B cell (primary cell): ENCODE results near the gene ATCAY. TPM values are rescaled to one million over a fixed set of nuclear protein-coding genes. Genes with fewer than 3 reads are reported as not detected.

Experiments used
- ATAC-seq: fragments of 200-7000 bp; cut with Tn5 transposase; one replicate; pipeline ENCODE4 v1.10.0; 2021; ENCODE audit warnings: low read depth, mild to moderate bottlenecking, moderate number of reproducible peaks, moderate library complexity
- CTCF ChIA-PET: fragments of 350-600 bp; sonication (Branson Sonifier 250); formaldehyde crosslinking; loops from one replicate; lab custom pipeline; 2021; ENCODE audit warnings: antibody characterized with exemption, inconsistent platforms; lab: Charles Lee
- POLR2A ChIA-PET: fragments of 350-600 bp; sonication (Branson Sonifier 250); formaldehyde crosslinking; loops from one replicate; lab custom pipeline; 2021; ENCODE audit warnings: antibody characterized with exemption; lab: Charles Lee
- DNase-seq: peaks from one replicate; pipeline ENCODE4 v3.0.0; 2013
- H2AFZ ChIP-seq: 2 replicates; pipeline ENCODE4 v1.6.1; 2012; ENCODE audit warnings: mild to moderate bottlenecking, low read depth, low read length; ENCODE audit not compliant: insufficient read depth, poor library complexity, severe bottlenecking
- H3K27ac ChIP-seq, 2 donors: 1 replicate in 1 of 2; 2 replicates in 1 of 2; pipeline ENCODE4 v1.5.1; 2012 to 2013; ENCODE audit warnings: low read length in 2 of 2, mild to moderate bottlenecking in 2 of 2, moderate library complexity in 1 of 2
- H3K27me3 ChIP-seq, 4 experiments: fragments of 200-600 bp in 1 of 4; sonication (generic) in 1 of 4; replicated peaks in 1 of 4; 1 replicate in 2 of 4; 2 replicates in 2 of 4; pipeline versions ENCODE4 v1.6.1 to v1.7.0; 2013 to 2016; ENCODE audit warnings: low read length in 3 of 4, mild to moderate bottlenecking in 2 of 4, mixed read lengths in 1 of 4, moderate library complexity in 1 of 4; ENCODE audit not compliant: insufficient read depth in 4 of 4, control insufficient read depth in 3 of 4; ENCODE audit errors: control extremely low read depth in 1 of 4
- H3K36me3 ChIP-seq, 2 experiments: replicated peaks in 1 of 2; 1 replicate in 1 of 2; 2 replicates in 1 of 2; pipeline versions ENCODE4 v1.6.1 to v1.7.1; 2013; ENCODE audit warnings: low read length in 1 of 2; ENCODE audit not compliant: insufficient read depth in 2 of 2, control insufficient read depth in 1 of 2; ENCODE audit errors: control extremely low read depth in 1 of 2, extremely low read depth in 1 of 2
- H3K4me1 ChIP-seq, 2 donors: fragments of 200-600 bp in 1 of 2; sonication (generic) in 1 of 2; 1 replicate in 1 of 2; 2 replicates in 1 of 2; pipeline versions ENCODE4 v1.5.1 to v1.6.1; 2013 to 2017; ENCODE audit warnings: low read length in 2 of 2; ENCODE audit not compliant: control insufficient read depth in 2 of 2, insufficient read depth in 2 of 2
- H3K4me2 ChIP-seq: replicated peaks from 2 replicates; pipeline ENCODE3; 2012; ENCODE audit warnings: mild to moderate bottlenecking, low read depth, low read length; ENCODE audit not compliant: poor library complexity, severe bottlenecking
- H3K4me3 ChIP-seq, 5 experiments: fragments of 200-600 bp in 1 of 5; sonication (generic) in 1 of 5; 1 replicate in 3 of 5; 2 replicates in 2 of 5; pipeline versions ENCODE4 v1.5.1 to v1.7.0; 2011 to 2016; ENCODE audit warnings: low read length in 4 of 5, mild to moderate bottlenecking in 4 of 5, low read depth in 2 of 5, control low read depth in 1 of 5, moderate library complexity in 1 of 5; ENCODE audit not compliant: insufficient read depth in 1 of 5; ENCODE audit errors: control extremely low read depth in 1 of 5, extremely low read depth in 1 of 5
- H3K79me2 ChIP-seq: fragments of 200-600 bp; sonication (generic); one replicate; pipeline ENCODE4 v1.6.0; 2016; ENCODE audit warnings: low read length; ENCODE audit not compliant: control insufficient read depth, insufficient read depth
- H3K9ac ChIP-seq: fragments of 200-600 bp; sonication (generic); 2 replicates; pipeline ENCODE4 v1.6.1; 2017; ENCODE audit warnings: mild to moderate bottlenecking, low read length, moderate library complexity
- H3K9me3 ChIP-seq, 3 donors: one replicate each; pipeline versions ENCODE4 v1.6.1 to v1.7.1; 2013; ENCODE audit warnings: low read length in 2 of 3; ENCODE audit not compliant: control insufficient read depth in 2 of 3, insufficient read depth in 1 of 3; ENCODE audit errors: control extremely low read depth in 1 of 3
- H4K20me1 ChIP-seq: 2 replicates; pipeline ENCODE4 v1.6.0; 2012; ENCODE audit warnings: mild to moderate bottlenecking, low read length; ENCODE audit not compliant: insufficient read depth, control insufficient read depth, poor library complexity, severe bottlenecking
- H3K27ac Mint-ChIP-seq: one replicate; pipeline ENCODE4 v1.8.0; 2021; ENCODE audit warnings: mixed read lengths
- H3K27me3 Mint-ChIP-seq: one replicate; pipeline ENCODE4 v1.8.0; 2021; ENCODE audit warnings: mixed read lengths
- H3K4me1 Mint-ChIP-seq: one replicate; pipeline ENCODE4 v1.8.0; 2021; ENCODE audit warnings: mixed read lengths
- H3K4me3 Mint-ChIP-seq: one replicate; pipeline ENCODE4 v1.8.0; 2021; ENCODE audit warnings: mixed read lengths
- H3K9me3 Mint-ChIP-seq: one replicate; pipeline ENCODE4 v1.8.0; 2022; ENCODE audit warnings: mixed read lengths; ENCODE audit not compliant: insufficient read depth
- EZH2 ChIP-seq: IDR thresholded peaks from 2 replicates; pipeline ENCODE4 v1.6.1; 2012; ENCODE audit warnings: borderline replicate concordance, low read depth, mild to moderate bottlenecking, moderate library complexity, low read length; ENCODE audit not compliant: insufficient read depth, poor library complexity, severe bottlenecking
- WGBS: methylation state at CpG from one replicate; pipeline ENCODE4 v1.1.5; 2013; ENCODE audit warnings: missing lambda C conversion rate; ENCODE audit not compliant: insufficient coverage; 5-methylcytosine and 5-hydroxymethylcytosine counted together
- intact Hi-C: fragments of 100-400 bp; cut with micrococcal nuclease; formaldehyde crosslinking; loops from one replicate; pipeline ENCODE4 v1.10.0; 2022
- polyA plus RNA-seq: library from polyadenylated mRNA; depleted of rRNA; stranded (reverse); fragments of >200 nt; gene quantifications from 2 replicates; pipeline ENCODE4 v1.2.3, GENCODE V29; 2012
- total RNA-seq, 2 donors: library from RNA; stranded (reverse); fragments of 120-200 nt in 1 of 2; gene quantifications; 1 replicate in 1 of 2; 2 replicates in 1 of 2; pipeline versions ENCODE4 v1.2.3 to v1.2.4, GENCODE V29; 2013 to 2022
- TF ChIP-seq, protein P1 (sequence below): fragments of 200-600 bp; IDR thresholded peaks from one replicate; pipeline ENCODE4 v1.8.0; 2022; ENCODE audit warnings: antibody characterized with exemption, mild to moderate bottlenecking

Gene ATCAY
- total and polyA plus RNA-seq, 2 donors (not counting 1 experiment from before 2014, with no cell fraction given) = not detected

- H3K9ac ChIP-seq = no peak overlapping the region
- H3K36me3 ChIP-seq = no peaks in the 10 kb centered on the region
- H3K79me2 ChIP-seq = no peaks in the 10 kb centered on the region
- WGBS = 89% methylated on average over 47 of the region's 50 CpGs
- Mint-ChIP-seq H3K9me3 (peaks cover 3% of the 10 kb centered on the region), H3K27ac (no peak overlapping the region), H3K27me3 (peaks cover 2% of the 10 kb centered on the region), H3K4me1 (no peaks in the 10 kb centered on the region), H3K4me3 (no peak overlapping the region)
- no peak overlapping the region for H3K4me3 ChIP-seq
- DNase-seq (no peak), ATAC-seq (no peak)
- no peaks in the 10 kb centered on the region for H3K27me3 ChIP-seq
- no peaks in the 10 kb centered on the region for H4K20me1 ChIP-seq
- H3K27ac ChIP-seq = no peak overlapping the region
- intact Hi-C loops = no loop called here
- TF ChIP-seq, protein P1, sequence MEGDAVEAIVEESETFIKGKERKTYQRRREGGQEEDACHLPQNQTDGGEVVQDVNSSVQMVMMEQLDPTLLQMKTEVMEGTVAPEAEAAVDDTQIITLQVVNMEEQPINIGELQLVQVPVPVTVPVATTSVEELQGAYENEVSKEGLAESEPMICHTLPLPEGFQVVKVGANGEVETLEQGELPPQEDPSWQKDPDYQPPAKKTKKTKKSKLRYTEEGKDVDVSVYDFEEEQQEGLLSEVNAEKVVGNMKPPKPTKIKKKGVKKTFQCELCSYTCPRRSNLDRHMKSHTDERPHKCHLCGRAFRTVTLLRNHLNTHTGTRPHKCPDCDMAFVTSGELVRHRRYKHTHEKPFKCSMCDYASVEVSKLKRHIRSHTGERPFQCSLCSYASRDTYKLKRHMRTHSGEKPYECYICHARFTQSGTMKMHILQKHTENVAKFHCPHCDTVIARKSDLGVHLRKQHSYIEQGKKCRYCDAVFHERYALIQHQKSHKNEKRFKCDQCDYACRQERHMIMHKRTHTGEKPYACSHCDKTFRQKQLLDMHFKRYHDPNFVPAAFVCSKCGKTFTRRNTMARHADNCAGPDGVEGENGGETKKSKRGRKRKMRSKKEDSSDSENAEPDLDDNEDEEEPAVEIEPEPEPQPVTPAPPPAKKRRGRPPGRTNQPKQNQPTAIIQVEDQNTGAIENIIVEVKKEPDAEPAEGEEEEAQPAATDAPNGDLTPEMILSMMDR = no peak
- no peak for TF ChIP-seq EZH2
- ChIA-PET POLR2A (no interaction called here), CTCF (no interaction called here)
- no peaks in the 10 kb centered on the region for H3K4me1 ChIP-seq
- H3K9me3 ChIP-seq = peaks cover 0 to 35% (median 5%) of the 10 kb centered on the region in 3 donors
- no peak overlapping the region for H2AFZ ChIP-seq
- H3K4me2 ChIP-seq = no peak overlapping the region
These were observed 27.3 kb downstream of the ATCAY start for GRCh38 chr19:3907626-3908265.

- no peak overlapping the region for H3K9ac ChIP-seq
- CTCF ChIA-PET = no interaction called here
These were observed 28.0 kb downstream of the ATCAY start for GRCh38 chr19:3908266-3909054.

More at GRCh38 chr19:3908266-3909054, 28.0 kb downstream of the ATCAY start:
- no peak overlapping the region for H3K27ac Mint-ChIP-seq
- Histone ChIP-seq H4K20me1 (no peaks in the 10 kb centered on the region), H3K4me3 (no peak overlapping the region), H3K9me3 (peaks cover 0 to 36% (median 5%) of the 10 kb centered on the region in 3 donors), H3K27me3 (no peaks in the 10 kb centered on the region), H3K79me2 (no peaks in the 10 kb centered on the region), H3K4me1 (no peaks in the 10 kb centered on the region), H3K27ac (no peak overlapping the region), H2AFZ (no peak overlapping the region), H3K36me3 (no peaks in the 10 kb centered on the region), H3K4me2 (no peak overlapping the region)
- peaks cover 2% of the 10 kb centered on the region for H3K27me3 Mint-ChIP-seq
- 76% methylated on average over 14 of the region's 14 CpGs for WGBS
- POLR2A ChIA-PET = no interaction called here
- ATAC-seq (no peak), DNase-seq (no peak)
- H3K9me3 Mint-ChIP-seq = peaks cover 3% of the 10 kb centered on the region
- intact Hi-C loops = no loop called here
- H3K4me3 Mint-ChIP-seq = no peak overlapping the region
- H3K4me1 Mint-ChIP-seq = no peaks in the 10 kb centered on the region
- TF ChIP-seq EZH2 = no peak
- TF ChIP-seq, protein P1 = no peak
